Limb (tissue), 2 donors: ENCODE measurements around the gene SMAD3.

Source experiments
- DNase-seq, 2 donors: peaks; one replicate each; pipeline ENCODE4 v3.0.0-alpha.2; 2016; ENCODE audit errors: extremely low spot score in 2 of 2

SMAD3 gene

GRCh38 chr15:67035886-67036285, 29.5 kb upstream of the SMAD3 start:
- no peak for DNase-seq

- DNase-seq, result no peak
Measured at GRCh38 chr15:67036775-67037555, 28.4 kb upstream of the SMAD3 start.

GRCh38 chr15:67037694-67038093, 27.7 kb upstream of the SMAD3 start:
- no peak for DNase-seq

GRCh38 chr15:67038736-67039135, 26.7 kb upstream of the SMAD3 start:
- no peak for DNase-seq

GRCh38 chr15:67039384-67040075, 25.9 kb upstream of the SMAD3 start:
- DNase-seq, result peak in 1 of 2 donors; percentile 52

GRCh38 chr15:67040277-67040676, 25.1 kb upstream of the SMAD3 start:
- no peak for DNase-seq

GRCh38 chr15:67042551-67043142, 22.8 kb upstream of the SMAD3 start:
- no peak for DNase-seq

GRCh38 chr15:67043939-67044771, 21.2 kb upstream of the SMAD3 start:
- DNase-seq, result peak; percentile 64 to 74

- DNase-seq, result no peak
Measured at GRCh38 chr15:67047149-67047661, 18.2 kb upstream of the SMAD3 start.

- DNase-seq, result no peak
Measured at GRCh38 chr15:67048281-67049279, 16.8 kb upstream of the SMAD3 start.

- no peak for DNase-seq
Measured at GRCh38 chr15:67049351-67050044, 15.9 kb upstream of the SMAD3 start.

- DNase-seq, result no peak
Measured at GRCh38 chr15:67050062-67050461, 15.3 kb upstream of the SMAD3 start.

- DNase-seq, result no peak
Measured at GRCh38 chr15:67050522-67051087, 14.8 kb upstream of the SMAD3 start.

GRCh38 chr15:67051088-67052045, 14.0 kb upstream of the SMAD3 start:
- DNase-seq, result no peak

GRCh38 chr15:67054676-67055075, 10.7 kb upstream of the SMAD3 start:
- DNase-seq, result no peak

- DNase-seq, result no peak
Measured at GRCh38 chr15:67059127-67059553, 6.3 kb upstream of the SMAD3 start.

GRCh38 chr15:67061811-67062368, 3.5 kb upstream of the SMAD3 start:
- no peak for DNase-seq
